SU-DHL-6 (cell line): ENCODE measurements around the gene MATK.

Experiments used
- H2AFZ ChIP-seq: fragments of 200-600 bp; sonication (generic); 2 replicates; pipeline ENCODE4 v1.6.1; 2014; ENCODE audit warnings: low read depth, mild to moderate bottlenecking, moderate library complexity, mixed read lengths, antibody characterized with exemption, low read length; ENCODE audit not compliant: severe bottlenecking
- H3F3A ChIP-seq: fragments of 200-600 bp; shearing (Covaris generic); 2 replicates; pipeline ENCODE4 v1.6.0; 2016; ENCODE audit warnings: antibody characterized with exemption, mild to moderate bottlenecking; ENCODE audit not compliant: insufficient read depth
- H3K27ac ChIP-seq: fragments of 200-600 bp; sonication (generic); 2 replicates; pipeline ENCODE4 v1.5.1; 2016; ENCODE audit warnings: low read depth, mild to moderate bottlenecking, low read length, moderate library complexity, mixed read lengths
- H3K27me3 ChIP-seq: fragments of 200-600 bp; sonication (generic), shearing (Covaris generic); 2 replicates; pipeline ENCODE4 v1.6.0; 2014; ENCODE audit warnings: mild to moderate bottlenecking, low read length
- H3K36me3 ChIP-seq: fragments of 200-600 bp; sonication (generic); 2 replicates; pipeline ENCODE4 v1.6.1; 2014; ENCODE audit warnings: mild to moderate bottlenecking, low read length, mixed read lengths
- H3K4me2 ChIP-seq: fragments of 300-600, 200-600 bp; shearing (Covaris generic), sonication (generic); 2 replicates; pipeline ENCODE4 v1.6.0; 2014; ENCODE audit warnings: low read length, low read depth, mild to moderate bottlenecking; ENCODE audit not compliant: poor library complexity, severe bottlenecking
- H3K4me3 ChIP-seq: fragments of 200-600 bp; sonication (generic); 2 replicates; pipeline ENCODE4 v1.5.1; 2014; ENCODE audit warnings: antibody characterized with exemption, low read length, mild to moderate bottlenecking, mixed read lengths; ENCODE audit not compliant: insufficient read depth, poor library complexity, severe bottlenecking
- H3K79me2 ChIP-seq: fragments of 200-600 bp; sonication (generic); 2 replicates; pipeline ENCODE4 v1.6.1; 2014; ENCODE audit warnings: mild to moderate bottlenecking, low read length, moderate library complexity; ENCODE audit not compliant: insufficient read depth
- H3K9ac ChIP-seq: fragments of 200-600 bp; sonication (generic); 2 replicates; pipeline ENCODE4 v1.7.0; 2014; ENCODE audit warnings: mild to moderate bottlenecking, low read length
- H3K9me2 ChIP-seq: fragments of 200-600 bp; sonication (generic); replicated peaks from 2 replicates; pipeline ENCODE4 v1.6.1; 2014; ENCODE audit warnings: low read length; ENCODE audit not compliant: insufficient read depth
- H3K9me3 ChIP-seq: fragments of 200-600 bp; sonication (generic); 2 replicates; pipeline ENCODE4 v1.6.1; 2014; ENCODE audit warnings: low read length, mixed read lengths; ENCODE audit not compliant: insufficient read depth
- H4K20me1 ChIP-seq: fragments of 200-600 bp; sonication (generic); 2 replicates; pipeline ENCODE4 v1.6.1; 2014; ENCODE audit warnings: low read depth, mild to moderate bottlenecking, antibody characterized with exemption, low read length, moderate library complexity, mixed read lengths
- EZH2phosphoT487 ChIP-seq: fragments of 200-600 bp; sonication (generic), shearing (Covaris generic); conservative IDR thresholded peaks from 2 replicates; pipeline ENCODE4 v1.6.1; 2018; ENCODE audit warnings: mild to moderate bottlenecking, antibody characterized with exemption, low read length, moderate library complexity, mixed read lengths
- TF ChIP-seq, protein P1 (sequence below): fragments of 200-600 bp; sonication (generic); IDR thresholded peaks from one replicate; pipeline ENCODE4 v1.5.1; 2017; ENCODE audit warnings: antibody characterized with exemption, mild to moderate bottlenecking, low read length, moderate library complexity; ENCODE audit not compliant: insufficient read depth, poor library complexity, severe bottlenecking

Gene MATK

GRCh38 chr19:3821857-3822364, 35.7 kb upstream of the MATK start:
- Histone ChIP-seq H3F3A (no peaks in the 10 kb centered on the region), H3K79me2 (no peaks in the 10 kb centered on the region), H3K36me3 (no peaks in the 10 kb centered on the region), H3K4me2 (no peak overlapping the region), H3K9ac (no peak overlapping the region), H4K20me1 (no peaks in the 10 kb centered on the region), H3K9me2 (no peaks in the 10 kb centered on the region), H3K27me3 (no peaks in the 10 kb centered on the region), H3K27ac (no peak overlapping the region), H2AFZ (no peak overlapping the region), H3K9me3 (no peaks in the 10 kb centered on the region), H3K4me3 (no peak overlapping the region)
- no peak for TF ChIP-seq EZH2phosphoT487
- TF ChIP-seq, protein P1, sequence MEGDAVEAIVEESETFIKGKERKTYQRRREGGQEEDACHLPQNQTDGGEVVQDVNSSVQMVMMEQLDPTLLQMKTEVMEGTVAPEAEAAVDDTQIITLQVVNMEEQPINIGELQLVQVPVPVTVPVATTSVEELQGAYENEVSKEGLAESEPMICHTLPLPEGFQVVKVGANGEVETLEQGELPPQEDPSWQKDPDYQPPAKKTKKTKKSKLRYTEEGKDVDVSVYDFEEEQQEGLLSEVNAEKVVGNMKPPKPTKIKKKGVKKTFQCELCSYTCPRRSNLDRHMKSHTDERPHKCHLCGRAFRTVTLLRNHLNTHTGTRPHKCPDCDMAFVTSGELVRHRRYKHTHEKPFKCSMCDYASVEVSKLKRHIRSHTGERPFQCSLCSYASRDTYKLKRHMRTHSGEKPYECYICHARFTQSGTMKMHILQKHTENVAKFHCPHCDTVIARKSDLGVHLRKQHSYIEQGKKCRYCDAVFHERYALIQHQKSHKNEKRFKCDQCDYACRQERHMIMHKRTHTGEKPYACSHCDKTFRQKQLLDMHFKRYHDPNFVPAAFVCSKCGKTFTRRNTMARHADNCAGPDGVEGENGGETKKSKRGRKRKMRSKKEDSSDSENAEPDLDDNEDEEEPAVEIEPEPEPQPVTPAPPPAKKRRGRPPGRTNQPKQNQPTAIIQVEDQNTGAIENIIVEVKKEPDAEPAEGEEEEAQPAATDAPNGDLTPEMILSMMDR = peak; percentile 92

DNA sequence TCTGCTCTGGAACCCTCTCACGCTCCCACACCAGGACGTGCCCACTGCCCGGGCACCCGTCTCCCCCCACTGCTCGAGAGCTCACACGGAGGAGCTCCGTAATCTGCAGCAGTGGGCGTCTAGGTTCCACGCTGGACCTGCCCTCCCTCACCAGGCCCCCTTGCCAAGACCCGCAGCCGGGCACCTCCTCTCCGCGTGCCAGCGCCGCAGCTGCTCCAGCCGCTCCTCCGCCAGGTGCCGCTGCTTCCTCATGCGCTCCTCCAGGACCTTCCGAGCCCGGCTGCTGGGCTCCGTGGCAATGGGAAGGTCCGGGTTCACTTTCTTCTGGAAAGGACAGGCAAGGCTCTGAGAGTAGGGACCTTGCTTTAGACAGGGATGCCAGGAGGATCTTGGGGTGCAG, 35.0 kb upstream of the MATK start:
- H2AFZ ChIP-seq = no peak overlapping the region
- no peaks in the 10 kb centered on the region for H3K9me3 ChIP-seq
- H3K4me3 ChIP-seq = no peak overlapping the region
- H3F3A ChIP-seq = no peaks in the 10 kb centered on the region
- no peaks in the 10 kb centered on the region for H3K27me3 ChIP-seq
- no peaks in the 10 kb centered on the region for H3K79me2 ChIP-seq
- no peak overlapping the region for H3K4me2 ChIP-seq
- no peaks in the 10 kb centered on the region for H4K20me1 ChIP-seq
- H3K36me3 ChIP-seq = no peaks in the 10 kb centered on the region
- H3K9ac ChIP-seq = no peak overlapping the region
- no peak overlapping the region for H3K27ac ChIP-seq
- no peak for TF ChIP-seq EZH2phosphoT487
- H3K9me2 ChIP-seq = no peaks in the 10 kb centered on the region

DNA sequence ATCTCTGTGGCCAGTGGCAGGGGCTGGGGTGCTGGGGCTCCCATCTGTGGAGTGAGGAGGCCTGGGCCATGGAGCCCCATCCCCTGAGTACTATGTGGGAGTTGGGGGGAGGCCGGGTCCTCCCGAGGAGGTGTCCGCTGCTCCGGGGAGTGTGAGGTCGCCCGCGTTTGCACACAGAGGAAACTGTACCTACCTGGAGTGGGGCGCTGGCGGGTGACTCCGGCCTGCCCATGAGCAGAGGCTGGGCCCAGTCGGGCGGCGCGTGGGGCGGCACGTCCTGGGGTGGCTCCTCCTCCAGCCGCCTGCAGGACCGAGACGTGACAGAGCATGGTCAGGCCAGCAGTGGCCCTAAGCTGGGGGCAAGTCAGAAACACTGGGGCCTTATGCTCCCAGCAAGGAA, 33.8 kb upstream of the MATK start:
- Histone ChIP-seq H3F3A (no peaks in the 10 kb centered on the region), H3K9me2 (no peaks in the 10 kb centered on the region), H3K4me2 (no peak overlapping the region), H2AFZ (no peak overlapping the region), H3K9me3 (no peaks in the 10 kb centered on the region), H3K27ac (no peak overlapping the region), H3K4me3 (no peak overlapping the region), H3K79me2 (no peaks in the 10 kb centered on the region), H3K9ac (no peak overlapping the region), H4K20me1 (no peaks in the 10 kb centered on the region), H3K36me3 (no peaks in the 10 kb centered on the region), H3K27me3 (no peaks in the 10 kb centered on the region)
- TF ChIP-seq, protein P1 = no peak
- no peak for TF ChIP-seq EZH2phosphoT487

GRCh38 chr19:3818918-3819317, 32.7 kb upstream of the MATK start:
- H2AFZ ChIP-seq = no peak overlapping the region
- H3K9ac ChIP-seq = no peak overlapping the region
- H3K4me3 ChIP-seq = no peak overlapping the region

More at GRCh38 chr19:3818918-3819317, 32.7 kb upstream of the MATK start:
- Histone ChIP-seq H3K27me3 (no peaks in the 10 kb centered on the region), H3K27ac (no peak overlapping the region), H3K9me2 (no peaks in the 10 kb centered on the region), H3K79me2 (no peaks in the 10 kb centered on the region), H3F3A (no peaks in the 10 kb centered on the region), H3K9me3 (no peaks in the 10 kb centered on the region), H4K20me1 (no peaks in the 10 kb centered on the region), H3K36me3 (no peaks in the 10 kb centered on the region), H3K4me2 (no peak overlapping the region)
- no peak for TF ChIP-seq EZH2phosphoT487
- TF ChIP-seq, protein P1 = no peak
